AG08395 (cell line): ENCODE results near the gene LIPE.

Source experiments
- DNase-seq: peaks from one replicate; pipeline ENCODE4 v3.0.0; 2012; ENCODE audit warnings: mixed read lengths, low spot score

LIPE gene

GRCh38 chr19:42411581-42412178 lies 15.5 kb downstream of the LIPE start:
- DNase-seq: no peak

GRCh38 chr19:42410371-42410770 lies 16.8 kb downstream of the LIPE start:
- DNase-seq: no peak

GRCh38 chr19:42409477-42409876 lies 17.7 kb downstream of the LIPE start:
- DNase-seq: no peak

GRCh38 chr19:42407816-42408175 lies 19.4 kb downstream of the LIPE start:
- no peak for DNase-seq

- DNase-seq: no peak
These were observed 19.9 kb downstream of the LIPE start for GRCh38 chr19:42407085-42407815.

- no peak for DNase-seq
These were observed 21.1 kb downstream of the LIPE start for GRCh38 chr19:42406111-42406510.

GRCh38 chr19:42403586-42403985 lies 23.6 kb downstream of the LIPE start:
- DNase-seq: no peak

GRCh38 chr19:42402376-42403116 lies 24.6 kb downstream of the LIPE start:
- no peak for DNase-seq

- DNase-seq: peak; percentile 81
These were observed 25.6 kb downstream of the LIPE start for GRCh38 chr19:42401365-42402303.

- no peak for DNase-seq
These were observed 26.8 kb downstream of the LIPE start for GRCh38 chr19:42400404-42400803.

- DNase-seq: no peak
These were observed 29.7 kb downstream of the LIPE start for GRCh38 chr19:42397263-42398166.

GRCh38 chr19:42396381-42397262 lies 30.6 kb downstream of the LIPE start:
- DNase-seq: peak; percentile 100

GRCh38 chr19:42394751-42395150 lies 32.4 kb downstream of the LIPE start:
- DNase-seq: no peak

- DNase-seq: no peak
These were observed 35.0 kb downstream of the LIPE start for GRCh38 chr19:42392165-42392564.

GRCh38 chr19:42389899-42390298 lies 37.3 kb downstream of the LIPE start, which contains the start of gene CNFN:
Gene CNFN, minus strand, starts transcription at chr19:42390297. Its CDS starts 1,260 bp downstream, at chr19:42389037.
- no peak for DNase-seq

GRCh38 chr19:42388851-42389489 lies 38.2 kb downstream of the LIPE start:
- no peak for DNase-seq

GRCh38 chr19:42386974-42387707 lies 40.0 kb downstream of the LIPE start:
- DNase-seq: peak; percentile 77

- DNase-seq: no peak
These were observed 47.0 kb downstream of the LIPE start for GRCh38 chr19:42380155-42380554.
